HG02571 (cell line): ENCODE results near the gene NID1.
A peak's percentile ranks its signal among the peaks of the same experiment; 100 is the strongest.
"Not testable (repeated sequence)": the region's sequence is repeated elsewhere in the genome, so short reads cannot be mapped to it uniquely, and the experiment has no call there.

ENCODE experiments used
- ATAC-seq: cut with Tn5 transposase; IDR thresholded peaks from one replicate; pipeline ENCODE4 v1.9.1; 2021; ENCODE audit warnings: mild to moderate bottlenecking, moderate library complexity; ENCODE audit not compliant: unreplicated experiment

Gene NID1

DNA sequence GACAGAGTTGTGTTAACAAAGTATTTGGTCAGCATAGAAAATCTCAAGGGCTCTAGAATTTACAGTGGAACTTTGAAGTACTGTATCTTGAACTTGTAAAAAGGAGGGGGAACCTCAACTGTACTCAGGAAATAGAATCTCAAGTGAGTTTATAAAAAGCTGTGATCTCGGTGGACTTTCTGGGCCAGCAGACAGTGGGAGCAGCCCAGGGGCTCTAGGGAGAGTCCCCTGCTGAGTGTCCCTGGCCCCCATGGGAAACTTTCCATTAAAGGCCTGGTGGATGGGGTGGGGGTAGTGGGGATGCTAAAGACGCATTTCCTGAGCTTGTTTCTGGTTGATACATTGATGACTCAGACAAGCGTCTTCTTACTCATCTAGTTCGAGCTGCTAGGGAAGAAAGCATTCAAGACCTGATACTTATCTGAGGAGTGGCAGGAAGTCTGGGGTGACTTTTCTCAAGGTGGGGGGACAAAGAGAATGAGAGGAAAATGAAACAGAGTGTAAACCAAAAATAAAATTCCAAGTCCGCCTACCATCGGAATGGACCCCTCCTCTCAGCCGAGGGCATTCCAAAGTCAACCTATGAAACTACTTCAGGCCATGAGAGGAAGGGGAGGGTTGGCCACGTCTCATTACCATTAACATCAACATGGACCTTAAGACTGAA is 65.5 kb downstream of the NID1 start:
- peak; percentile 81 for ATAC-seq

DNA sequence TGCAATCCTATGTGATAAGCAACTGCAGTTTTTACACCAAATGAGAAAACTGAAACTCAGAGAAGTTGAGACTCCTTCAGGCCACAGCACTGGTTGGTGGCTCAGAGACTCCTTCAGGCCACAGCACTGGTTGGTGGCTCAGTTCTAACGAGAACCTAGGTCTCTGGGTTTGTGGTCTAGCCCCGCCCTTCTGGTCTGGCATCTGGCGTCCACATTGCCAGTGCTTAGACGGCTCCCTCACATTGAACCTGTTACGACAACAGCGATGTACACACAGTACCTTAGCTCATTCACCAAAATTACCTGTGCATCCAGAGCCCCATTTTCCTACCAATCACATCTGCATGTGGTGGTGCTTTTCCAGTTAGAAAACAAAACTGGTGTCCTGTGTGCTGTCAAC is 66.1 kb downstream of the NID1 start:
- ATAC-seq, result peak; percentile 34

DNA sequence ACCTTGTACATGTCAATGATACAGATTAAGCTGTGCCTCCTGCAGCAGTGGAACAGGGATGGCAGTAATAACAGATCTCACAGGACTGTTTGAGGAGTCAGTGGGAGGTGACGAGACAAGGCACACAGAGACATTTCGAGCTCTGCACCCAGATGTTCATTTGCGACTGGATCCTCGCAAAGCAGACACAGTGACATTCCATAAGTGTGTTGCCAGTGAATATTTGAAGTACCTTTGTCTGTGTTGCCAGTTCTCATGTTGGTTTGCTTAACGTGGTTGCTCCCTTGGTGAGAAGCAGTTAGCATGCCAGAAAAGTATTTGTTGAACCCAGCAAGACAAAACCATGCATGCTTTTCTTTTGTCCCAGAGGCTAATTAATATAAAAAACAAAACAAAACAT is 67.0 kb downstream of the NID1 start:
- no peak for ATAC-seq

DNA sequence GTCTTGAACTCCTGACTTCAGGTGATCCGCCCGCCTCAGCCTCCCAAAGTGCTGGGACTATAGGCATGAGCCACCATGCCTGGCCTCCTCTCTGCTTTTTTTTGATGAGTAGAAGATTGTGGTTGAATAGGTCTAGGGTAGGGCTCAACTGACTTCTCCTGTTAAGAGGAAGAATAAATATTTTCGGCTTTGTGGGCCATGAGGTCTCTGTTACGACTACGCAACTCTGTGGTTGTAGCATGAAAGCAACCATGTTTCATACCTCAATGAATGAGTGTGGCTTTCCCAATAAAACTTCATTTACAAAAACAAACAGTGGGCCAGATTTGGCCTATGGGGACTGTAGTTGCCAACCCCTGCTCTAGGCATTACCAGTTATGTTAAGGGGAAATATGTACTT is 67.8 kb downstream of the NID1 start:
- no peak for ATAC-seq

DNA sequence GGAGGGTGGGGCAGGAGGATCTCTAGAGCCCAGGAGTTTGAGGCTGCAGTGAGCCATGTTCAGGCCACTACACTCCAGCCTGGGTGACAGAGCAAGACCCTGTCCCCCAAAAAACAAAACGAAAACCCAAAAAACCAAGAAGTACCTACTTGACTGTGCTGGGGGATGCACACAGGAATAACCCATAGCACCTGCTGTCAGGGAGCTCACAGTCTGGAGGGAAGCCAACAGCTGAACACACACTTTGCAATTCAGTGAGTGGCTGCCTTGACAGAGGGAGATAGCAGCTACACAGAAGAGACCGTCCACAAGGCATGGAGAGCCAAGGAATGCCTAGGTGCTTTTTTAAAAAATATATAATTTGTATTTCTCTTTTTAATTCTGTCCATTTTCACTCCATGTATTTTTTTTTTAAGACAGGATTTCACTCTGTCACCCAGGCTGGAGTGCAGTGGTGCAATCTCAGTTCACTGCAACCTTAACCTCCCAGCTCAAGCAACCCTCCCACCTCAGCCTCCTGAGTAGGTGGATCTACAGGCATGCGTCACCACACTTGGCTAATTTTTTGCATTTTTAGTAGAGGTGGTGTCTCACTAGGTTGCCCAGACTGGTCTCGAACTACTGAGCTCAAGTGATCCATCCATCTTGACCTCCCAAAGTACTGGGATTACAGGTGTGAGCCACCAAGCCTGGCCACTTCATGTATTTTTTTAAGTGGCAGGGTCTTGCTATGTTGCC is 68.7 kb downstream of the NID1 start:
- peak; percentile 35 for ATAC-seq

DNA sequence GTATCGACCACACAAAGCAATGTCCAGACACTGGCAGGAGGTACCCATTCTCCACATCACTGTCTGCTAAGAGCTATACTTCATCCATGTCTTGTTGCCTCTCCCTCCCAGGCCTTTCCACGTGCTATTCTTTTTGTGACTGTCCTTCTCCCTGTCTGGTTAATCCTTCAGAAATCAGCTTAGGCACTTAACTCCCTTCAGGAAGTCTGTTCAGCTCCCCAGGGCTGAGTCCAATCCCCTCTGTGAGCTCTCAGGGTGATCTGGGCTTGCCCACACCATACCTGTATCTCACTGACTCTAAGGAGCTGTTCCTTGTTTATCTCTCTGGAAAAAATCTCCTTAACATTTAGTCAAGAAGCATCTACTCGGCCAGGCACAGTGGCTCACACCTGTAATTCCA is 69.4 kb downstream of the NID1 start:
- ATAC-seq, result no peak

DNA sequence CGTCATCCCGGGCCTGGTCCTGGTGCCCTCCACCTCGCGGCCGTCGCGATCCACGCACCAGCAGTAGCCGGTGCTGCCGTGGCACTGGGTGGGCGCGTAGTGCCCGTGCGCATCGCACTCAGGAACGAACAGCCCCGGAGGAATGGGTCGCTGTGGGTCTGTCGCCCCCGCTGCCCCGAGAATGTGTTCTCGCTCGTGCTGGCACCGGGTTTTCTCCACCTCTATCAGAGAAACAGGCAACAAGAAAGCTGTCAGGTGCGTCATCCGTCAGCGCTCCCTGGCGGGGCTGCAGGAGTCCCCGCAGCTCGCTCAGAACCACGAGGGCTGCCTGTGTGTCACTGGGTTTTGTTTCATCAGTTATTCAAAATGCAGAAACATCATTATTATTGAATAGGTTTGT is 71.2 kb downstream of the NID1 start:
- ATAC-seq, result no peak

DNA sequence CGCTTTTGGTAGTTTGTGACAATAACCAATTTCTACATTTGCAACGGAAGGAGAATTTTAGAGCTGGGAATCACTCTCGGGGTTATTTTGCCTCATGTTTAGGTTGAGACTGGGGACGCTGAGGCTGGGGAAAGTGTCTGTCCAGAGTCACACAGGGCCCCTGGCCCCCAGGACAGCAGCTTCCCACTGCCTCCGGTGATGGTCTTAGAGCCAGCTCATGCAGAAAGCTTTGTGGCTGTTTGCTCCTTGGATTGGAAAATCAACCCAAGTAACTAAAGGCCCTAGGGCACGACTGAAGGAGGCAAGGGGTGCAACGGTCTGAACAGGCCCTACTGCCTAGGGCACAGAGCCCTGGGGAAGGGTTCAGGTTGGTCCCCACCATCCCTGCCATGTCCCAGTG is 72.0 kb downstream of the NID1 start:
- ATAC-seq, result no peak

DNA sequence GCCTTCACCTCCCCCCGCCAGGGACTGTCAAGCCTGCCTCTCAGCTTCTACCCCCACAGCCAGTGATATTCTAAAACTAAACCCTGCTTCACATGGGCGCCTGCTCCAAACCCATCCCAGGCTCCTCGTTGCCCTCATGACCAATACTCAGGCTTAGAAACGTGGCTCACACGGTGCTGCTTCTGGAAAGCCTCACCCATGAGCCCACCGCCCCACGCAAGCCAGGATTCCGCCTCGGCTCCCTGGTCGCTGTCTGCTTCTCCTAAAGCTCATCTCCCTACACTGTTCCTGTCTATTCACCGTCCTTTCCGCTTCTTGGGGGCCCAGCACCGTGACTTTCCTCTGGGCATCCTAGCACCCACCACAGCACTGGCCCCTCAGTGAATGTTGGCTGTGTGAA is 72.5 kb downstream of the NID1 start:
- no peak for ATAC-seq

DNA sequence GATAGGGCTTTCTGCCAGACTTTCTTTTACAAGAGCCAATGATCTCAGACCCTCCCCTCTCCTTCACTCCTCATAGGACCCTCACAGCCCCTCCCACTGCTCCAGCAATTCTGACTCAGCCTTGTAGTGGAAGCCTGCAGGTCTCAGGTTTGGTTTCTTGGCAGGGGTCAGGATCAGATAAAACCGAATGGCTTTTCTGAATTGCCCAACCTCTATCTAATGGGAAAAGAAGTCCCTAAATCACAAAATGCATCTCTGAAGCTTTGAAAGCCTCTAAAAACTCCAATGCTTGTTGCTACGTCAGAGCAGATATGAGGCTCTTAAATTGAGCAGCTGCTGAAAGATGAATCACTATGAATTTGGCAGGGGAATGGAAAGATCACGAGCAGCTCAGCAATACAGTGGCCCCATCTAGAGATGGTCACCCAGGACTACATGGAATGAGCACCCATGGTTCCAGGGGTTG is 74.5 kb downstream of the NID1 start:
- ATAC-seq, result no peak

DNA sequence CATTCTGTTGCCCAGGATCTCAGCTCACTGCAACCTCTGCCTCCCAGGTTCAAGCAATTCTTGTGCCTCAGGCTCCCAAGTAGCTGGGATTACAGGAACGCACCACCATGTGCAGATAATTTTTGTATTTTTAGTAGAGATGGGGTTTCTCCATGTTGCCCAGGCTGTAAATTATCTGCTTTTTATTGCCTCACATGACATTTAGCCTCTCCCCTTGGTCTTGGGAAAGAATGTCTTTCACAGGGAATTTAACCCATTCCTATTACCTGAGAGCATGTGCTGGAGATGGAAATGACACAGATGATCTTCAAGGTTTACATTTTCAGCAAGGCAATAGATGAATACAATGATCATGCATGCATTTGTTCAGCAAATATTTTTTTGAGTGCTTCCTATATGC is 75.8 kb downstream of the NID1 start:
- no peak for ATAC-seq

DNA sequence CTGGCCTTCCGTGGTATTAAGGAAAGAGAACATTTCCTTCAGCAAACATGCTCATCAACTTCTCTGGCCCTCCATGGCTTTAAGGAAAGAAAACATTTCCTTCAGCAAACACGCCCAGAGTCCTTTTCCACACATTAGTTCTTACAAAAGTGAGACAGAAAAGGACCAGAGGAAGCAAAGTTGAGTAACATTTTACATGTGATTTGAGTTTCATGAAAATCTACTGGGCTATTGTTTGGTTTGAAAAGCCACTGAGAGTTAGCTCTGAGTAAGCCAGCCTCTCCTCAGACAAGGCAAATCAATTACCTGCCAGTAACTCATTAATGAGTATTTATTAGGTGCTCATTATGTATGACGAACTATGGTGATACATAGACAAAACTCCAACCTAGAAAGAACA is 78.0 kb downstream of the NID1 start:
- no peak for ATAC-seq

DNA sequence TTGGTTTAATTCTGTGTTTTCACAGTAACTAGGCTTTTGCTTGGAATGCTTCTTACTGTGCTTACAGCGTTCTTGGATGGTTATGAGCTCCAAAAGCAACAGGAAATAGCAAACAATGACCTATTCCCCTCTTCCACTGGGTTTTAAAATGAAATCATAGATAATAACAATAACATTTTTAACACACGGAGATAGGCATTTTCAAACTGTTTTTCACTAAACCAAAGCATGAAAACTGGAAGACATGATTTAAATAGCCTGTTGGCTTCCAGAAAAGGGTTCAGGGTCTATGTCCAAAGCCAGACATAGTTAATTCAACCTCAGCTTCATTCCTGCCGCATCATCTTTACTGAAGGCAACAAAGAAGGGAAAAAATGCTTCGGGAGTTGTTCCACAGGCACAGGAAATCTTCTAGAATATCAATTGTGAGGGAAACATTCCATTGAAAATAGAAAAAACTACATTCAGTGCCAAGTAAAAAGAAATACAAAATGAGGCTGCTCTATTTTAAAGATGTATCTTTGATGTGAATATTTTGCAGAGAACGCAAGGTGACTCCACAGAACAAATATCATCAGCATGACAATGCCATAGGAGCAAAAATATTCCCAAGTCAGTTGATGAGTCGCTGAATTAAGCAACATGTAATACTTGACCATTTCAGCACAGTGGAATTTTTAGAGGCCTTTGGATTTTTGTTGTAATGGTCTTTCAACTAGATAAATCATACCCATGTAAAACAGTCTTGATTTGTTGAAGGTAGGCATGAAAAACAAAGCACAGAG is 80.7 kb downstream of the NID1 start:
- ATAC-seq, result no peak

DNA sequence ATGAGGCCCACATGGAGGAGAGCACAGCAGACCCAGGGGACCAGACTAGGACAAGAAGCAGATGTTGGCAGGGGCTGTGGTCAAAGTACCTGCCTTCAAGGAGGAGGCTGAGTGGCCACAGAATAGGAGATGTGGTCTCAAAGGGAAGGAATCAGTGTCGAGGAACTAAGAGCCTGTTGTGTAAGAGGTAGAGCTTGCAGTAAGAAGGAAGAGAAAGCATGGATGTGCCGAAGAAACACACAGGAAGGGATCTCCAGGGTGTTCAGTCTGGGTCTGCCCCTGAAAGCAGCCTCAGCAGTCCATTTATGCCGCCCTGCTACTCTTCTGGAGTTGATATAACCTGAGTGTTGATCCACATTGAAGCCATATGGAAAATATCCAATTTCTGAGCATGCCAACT is 83.9 kb downstream of the NID1 start:
- ATAC-seq, result no peak

DNA sequence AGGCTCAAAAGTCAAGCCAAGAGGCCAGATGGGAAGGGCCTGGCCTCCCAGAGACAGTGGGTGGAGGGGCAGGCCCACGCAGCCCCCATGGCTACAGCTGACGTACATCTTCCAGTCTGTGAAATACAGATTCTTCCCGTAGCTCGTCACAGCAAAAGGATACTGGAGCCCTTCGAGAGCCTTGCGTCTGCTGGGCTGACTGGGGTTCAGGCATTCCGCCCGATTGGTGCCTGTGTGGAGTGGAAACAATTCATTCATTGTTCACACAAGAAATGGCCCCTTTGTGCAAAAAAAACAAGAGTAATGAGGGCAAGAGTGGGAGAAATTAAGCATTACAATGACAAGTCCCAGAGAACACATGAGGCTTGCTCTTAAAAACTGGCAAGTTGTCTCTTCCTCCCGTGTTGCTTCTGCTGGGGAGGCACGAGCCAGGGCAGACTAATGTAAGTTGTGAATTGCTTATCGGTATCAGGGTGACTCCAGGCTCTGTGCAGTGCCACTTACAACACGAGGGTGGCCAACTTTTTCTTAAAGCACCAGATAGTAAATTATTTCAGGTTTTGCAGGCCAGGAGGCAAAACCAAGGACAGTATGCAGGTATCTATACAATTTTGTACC is 85.1 kb downstream of the NID1 start:
- no peak for ATAC-seq

DNA sequence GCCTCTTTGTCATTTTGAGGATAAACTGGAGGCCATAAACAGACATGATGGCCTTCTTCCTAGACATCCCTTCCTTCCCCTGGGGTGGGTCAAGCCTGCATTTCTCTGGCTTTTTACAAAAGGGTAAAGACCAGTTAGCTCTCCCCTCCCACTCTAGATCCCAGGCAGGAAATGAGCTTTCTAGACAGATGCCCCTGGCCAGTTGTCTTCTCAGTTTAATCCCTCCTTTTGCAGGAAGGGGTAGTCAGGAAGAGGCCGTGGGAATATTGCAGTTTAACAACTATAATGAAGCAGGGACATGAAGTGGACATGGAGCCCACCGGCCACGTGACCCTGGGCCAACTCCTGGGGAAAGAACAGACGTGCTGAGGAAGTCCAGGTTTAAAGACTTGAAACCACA is 85.7 kb downstream of the NID1 start:
- no peak for ATAC-seq

DNA sequence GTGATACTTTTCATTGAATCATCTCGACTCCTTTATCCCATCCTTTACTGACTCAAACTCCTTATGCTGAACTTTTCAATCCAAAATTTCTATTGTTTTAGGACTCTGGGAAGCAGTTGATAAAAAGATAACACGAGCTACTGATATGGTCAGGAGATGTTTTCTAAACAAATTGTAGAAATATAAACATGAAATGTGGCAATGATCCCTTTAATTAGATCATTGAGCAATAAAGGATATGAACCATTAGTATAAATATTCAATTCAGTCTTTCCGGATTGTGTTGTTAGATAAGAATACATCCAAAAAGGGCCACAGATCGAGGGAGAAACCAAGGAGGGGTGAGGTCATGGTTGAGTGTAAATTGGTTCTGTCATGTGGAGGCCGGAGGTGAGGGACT is 88.4 kb downstream of the NID1 start:
- no peak for ATAC-seq

DNA sequence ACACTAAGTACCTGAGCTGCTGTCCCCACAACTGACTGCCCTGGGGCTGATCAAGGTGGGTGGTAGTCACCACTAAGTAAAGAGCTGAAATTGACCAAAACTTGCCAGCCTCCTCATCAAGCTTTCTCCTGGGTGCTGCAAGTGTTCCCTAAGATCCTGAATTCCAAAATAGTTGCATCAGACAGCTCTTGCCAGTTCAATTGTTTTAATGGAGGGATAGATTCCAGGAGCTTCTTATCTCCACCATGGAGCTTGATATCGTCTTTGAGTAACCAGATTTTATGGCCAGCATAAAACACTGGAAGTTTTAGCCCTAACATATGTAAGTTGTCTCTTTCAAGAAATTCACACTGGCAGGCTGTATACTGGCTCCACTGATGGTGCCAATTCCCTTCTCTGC is 90.3 kb downstream of the NID1 start:
- ATAC-seq, result no peak

DNA sequence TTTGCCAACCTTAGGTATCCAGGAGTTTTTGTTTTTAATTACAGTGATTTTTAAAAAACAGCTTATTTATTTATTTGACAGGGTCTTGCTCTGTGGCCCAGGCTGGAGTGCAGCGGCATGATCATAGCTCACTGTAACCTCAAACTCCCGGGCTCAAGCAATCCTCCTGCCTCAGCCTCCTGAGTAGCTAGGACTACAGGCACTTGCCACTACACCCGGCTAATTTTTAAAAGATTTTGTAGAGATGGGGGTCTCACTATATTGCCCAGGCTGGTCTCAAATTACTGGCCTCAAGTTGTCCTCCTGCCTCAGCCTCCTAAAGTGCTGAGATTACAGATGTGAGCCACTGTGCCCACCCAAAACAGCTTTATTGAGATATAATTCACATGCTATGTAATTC is 92.2 kb downstream of the NID1 start:
- not testable (repeated sequence) for ATAC-seq

DNA sequence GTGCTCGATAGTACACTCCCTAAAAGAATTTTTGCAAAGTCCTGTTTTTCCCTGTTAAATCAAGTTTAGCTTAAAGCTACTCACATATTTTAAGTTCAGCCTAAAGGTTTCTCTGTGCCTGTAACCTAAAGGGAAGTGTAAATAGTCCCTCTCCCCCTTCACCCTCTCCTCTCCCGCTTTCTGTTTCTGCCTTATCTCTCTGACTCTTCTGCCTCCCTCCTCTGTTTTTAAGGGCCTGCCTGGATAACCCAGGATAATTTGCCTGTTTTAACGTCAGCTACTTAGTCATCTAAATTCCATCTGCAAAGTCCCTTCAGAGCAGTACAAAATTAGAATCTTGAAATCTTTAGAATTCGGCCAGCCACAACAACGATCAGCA is 92.6 kb downstream of the NID1 start:
- ATAC-seq, result peak; percentile 38

DNA sequence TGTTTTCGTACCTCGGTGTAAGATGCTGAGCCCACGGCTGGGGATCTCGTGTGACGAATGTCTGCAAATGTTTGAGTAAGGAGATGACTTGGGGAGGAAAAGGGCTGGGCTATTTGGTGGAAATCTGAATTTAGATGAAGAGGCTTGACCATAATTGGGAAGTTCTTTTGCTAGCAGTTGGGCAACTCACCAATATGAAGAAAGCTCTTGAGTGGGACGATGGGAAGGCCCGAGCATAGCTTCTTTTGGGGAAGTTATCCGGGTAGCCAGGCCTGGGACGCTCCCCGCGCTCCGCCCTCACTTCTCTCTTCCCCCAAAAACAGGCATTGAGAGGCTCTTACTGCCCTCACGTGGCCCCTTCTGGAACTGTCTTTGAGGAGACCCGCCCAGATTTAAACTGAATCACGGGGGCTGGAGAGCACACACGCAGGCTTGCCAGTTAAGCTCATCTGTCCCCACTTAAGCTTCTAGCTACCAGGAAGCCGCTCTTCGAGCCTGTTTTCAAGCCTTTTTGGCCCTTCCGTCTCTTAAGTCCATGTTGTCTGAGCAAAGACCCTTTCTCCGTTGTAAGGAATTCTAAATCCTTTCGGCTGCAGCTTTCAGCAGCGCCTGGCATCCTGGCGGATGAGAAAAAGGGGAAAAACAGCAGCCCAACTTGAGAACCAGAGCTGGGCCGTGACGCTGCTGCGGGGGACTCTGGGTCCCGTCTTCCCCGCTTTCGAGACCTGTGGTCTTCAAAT is 93.1 kb downstream of the NID1 start:
- peak; percentile 97 for ATAC-seq
